Type B pancreatic cell (in vitro differentiated cells): ENCODE results near the gene BLID. TPM values are rescaled to one million over a fixed set of nuclear protein-coding genes. Genes with fewer than 3 reads are reported as not detected.

Experiments
- DNase-seq: peaks from one replicate; pipeline ENCODE4 v3.0.0; 2021; ENCODE audit warnings: mixed read lengths; ENCODE audit not compliant: unreplicated experiment; ENCODE audit errors: extremely low spot score
- H3K27ac Mint-ChIP-seq: 2 replicates; pipeline ENCODE4 v1.8.0; 2021; ENCODE audit warnings: mild to moderate bottlenecking, mixed read lengths
- H3K27me3 Mint-ChIP-seq: 2 replicates; pipeline ENCODE4 v1.8.0; 2021; ENCODE audit warnings: mixed read lengths
- H3K36me3 Mint-ChIP-seq: 2 replicates; pipeline ENCODE4 v1.8.0; 2021; ENCODE audit warnings: mixed read lengths
- H3K4me1 Mint-ChIP-seq: one replicate; pipeline ENCODE4 v1.8.0; 2021; ENCODE audit warnings: mixed read lengths; ENCODE audit not compliant: unreplicated experiment
- H3K4me3 Mint-ChIP-seq: 2 replicates; pipeline ENCODE4 v1.8.0; 2021; ENCODE audit warnings: mild to moderate bottlenecking, mixed read lengths
- H3K9me3 Mint-ChIP-seq: 2 replicates; pipeline ENCODE4 v1.8.0; 2021; ENCODE audit warnings: mixed read lengths
- CTCF ChIP-seq: fragments of 200-600 bp; sonication (generic); conservative IDR thresholded peaks from 2 replicates; pipeline ENCODE4 v1.5.0; 2021; ENCODE audit warnings: antibody characterized with exemption, mild to moderate bottlenecking
- total RNA-seq: library from RNA; stranded (reverse); gene quantifications from 2 replicates; pipeline ENCODE4 v1.2.1, GENCODE V29; 2021; ENCODE audit warnings: low replicate concordance

The BLID gene
- total RNA-seq, 1 donor from 2014 or later = 0.48 TPM

DNA sequence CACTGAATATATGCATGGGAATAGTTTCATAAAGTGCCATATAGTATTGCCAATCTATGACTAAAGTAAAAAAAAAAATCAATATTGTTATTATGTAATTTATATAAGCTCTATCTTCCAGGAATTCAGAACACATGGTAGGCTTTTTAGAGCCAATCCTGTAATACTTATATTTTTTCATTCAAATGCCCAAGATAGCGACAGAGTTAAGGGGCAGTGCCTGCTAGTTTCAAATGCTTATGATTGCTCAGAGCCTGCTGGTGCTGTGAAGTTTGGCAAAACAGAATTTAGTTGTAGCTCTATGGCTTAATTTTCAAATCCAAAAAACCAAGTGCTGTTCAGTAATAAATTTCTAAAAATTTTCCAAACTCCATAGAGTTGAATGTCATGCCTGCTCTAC is 39.0 kb upstream of the BLID start:
- no peaks in the 10 kb centered on the region for H3K9me3 Mint-ChIP-seq
- H3K4me1 Mint-ChIP-seq = peaks cover 14% of the 10 kb centered on the region
- no peak for DNase-seq
- H3K36me3 Mint-ChIP-seq = peaks cover 4% of the 10 kb centered on the region
- H3K4me3 Mint-ChIP-seq = no peak overlapping the region
- TF ChIP-seq CTCF = no peak
- H3K27ac Mint-ChIP-seq = no peak overlapping the region
- peaks cover 3% of the 10 kb centered on the region for H3K27me3 Mint-ChIP-seq

- TF ChIP-seq CTCF = no peak
- H3K4me3 Mint-ChIP-seq = no peak overlapping the region
- H3K4me1 Mint-ChIP-seq = peaks cover 11% of the 10 kb centered on the region
- peaks cover 3% of the 10 kb centered on the region for H3K27me3 Mint-ChIP-seq
- no peak overlapping the region for H3K27ac Mint-ChIP-seq
- peaks cover 4% of the 10 kb centered on the region for H3K36me3 Mint-ChIP-seq
- DNase-seq = no peak
- no peaks in the 10 kb centered on the region for H3K9me3 Mint-ChIP-seq
Measured at GRCh38 chr11:122154227-122154626, 38.2 kb upstream of the BLID start.

DNA sequence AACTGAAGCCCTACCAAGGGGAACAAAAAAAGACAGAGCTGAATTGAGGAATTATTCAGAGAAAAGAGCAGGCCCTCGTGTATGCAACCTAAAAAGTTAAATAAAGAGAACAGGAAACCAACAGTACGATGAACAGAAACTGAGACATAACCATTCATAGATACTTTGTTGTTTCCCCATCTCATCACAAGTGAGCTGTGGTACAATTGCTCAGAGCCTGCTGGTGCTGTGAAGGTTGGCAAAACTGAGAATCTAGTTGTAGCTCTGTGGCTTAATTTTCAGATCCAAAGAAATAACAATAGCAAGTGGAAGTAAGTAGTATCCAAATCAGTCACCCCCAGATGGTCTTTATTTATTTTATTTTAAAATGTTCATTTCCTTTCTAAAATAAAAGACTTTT is 37.7 kb upstream of the BLID start:
- Mint-ChIP-seq H3K4me3 (no peak overlapping the region), H3K4me1 (peaks cover 8% of the 10 kb centered on the region), H3K27ac (no peak overlapping the region), H3K9me3 (no peaks in the 10 kb centered on the region), H3K27me3 (peaks cover 3% of the 10 kb centered on the region), H3K36me3 (peaks cover 4% of the 10 kb centered on the region)
- TF ChIP-seq CTCF = no peak
- no peak for DNase-seq

GRCh38 chr11:122150216-122151124 is 34.5 kb upstream of the BLID start:
- no peak for DNase-seq
- peaks cover 3% of the 10 kb centered on the region for H3K9me3 Mint-ChIP-seq
- no peak overlapping the region for H3K27ac Mint-ChIP-seq
- no peak for TF ChIP-seq CTCF
- no peak overlapping the region for H3K4me3 Mint-ChIP-seq
- peaks cover 4% of the 10 kb centered on the region for H3K36me3 Mint-ChIP-seq
- peaks cover 3% of the 10 kb centered on the region for H3K27me3 Mint-ChIP-seq
- H3K4me1 Mint-ChIP-seq = peaks cover 4% of the 10 kb centered on the region

- TF ChIP-seq CTCF = no peak
- Mint-ChIP-seq H3K36me3 (peaks cover 2% of the 10 kb centered on the region), H3K27ac (no peak overlapping the region), H3K27me3 (peaks cover 2% of the 10 kb centered on the region), H3K9me3 (peaks cover 3% of the 10 kb centered on the region), H3K4me1 (peaks cover 6% of the 10 kb centered on the region), H3K4me3 (no peak overlapping the region)
- no peak for DNase-seq
Measured at GRCh38 chr11:122149202-122149601, 33.2 kb upstream of the BLID start.
